Neuronal stem cell (in vitro differentiated cells): ENCODE results near the gene IQSEC2.

ENCODE experiments used
- DNase-seq: peaks from one replicate; pipeline ENCODE4 v3.0.0-alpha.2; 2013; ENCODE audit warnings: low spot score
- H2AFZ ChIP-seq: one replicate; pipeline ENCODE4 v1.6.1; 2013; ENCODE audit warnings: mild to moderate bottlenecking, low read length, inconsistent platforms
- H2AK5ac ChIP-seq: 2 replicates; pipeline ENCODE4 v1.6.1; 2013; ENCODE audit warnings: low read depth, mild to moderate bottlenecking, inconsistent platforms, low read length, moderate library complexity, mixed read lengths
- H2BK120ac ChIP-seq: 2 replicates; pipeline ENCODE4 v1.6.1; 2013; ENCODE audit warnings: low read depth, mild to moderate bottlenecking, inconsistent platforms, low read length, moderate library complexity, mixed read lengths
- H2BK12ac ChIP-seq: one replicate; pipeline ENCODE4 v1.6.1; 2013; ENCODE audit warnings: low read length, inconsistent platforms
- H2BK15ac ChIP-seq: 2 replicates; pipeline ENCODE4 v1.6.1; 2013; ENCODE audit warnings: mild to moderate bottlenecking, low read length, inconsistent platforms, mixed read lengths
- H2BK5ac ChIP-seq: one replicate; pipeline ENCODE4 v1.6.1; 2013; ENCODE audit warnings: inconsistent platforms, mild to moderate bottlenecking, low read length, moderate library complexity
- H3K14ac ChIP-seq: one replicate; pipeline ENCODE4 v1.6.1; 2013; ENCODE audit warnings: low read length, inconsistent platforms
- H3K18ac ChIP-seq: 2 replicates; pipeline ENCODE4 v1.6.1; 2013; ENCODE audit warnings: low read length, inconsistent platforms
- H3K23ac ChIP-seq: 2 replicates; pipeline ENCODE4 v1.6.1; 2013; ENCODE audit warnings: low read depth, mild to moderate bottlenecking, mixed read lengths, low read length, inconsistent platforms; ENCODE audit not compliant: poor library complexity
- H3K27ac ChIP-seq: replicated peaks from 3 replicates; pipeline ENCODE4 v1.5.1; 2013; ENCODE audit warnings: low read length, inconsistent platforms
- H3K27me3 ChIP-seq, 3 experiments: 2 replicates each; pipeline ENCODE4 v1.6.1; 2013; ENCODE audit warnings: low read length in 3 of 3, mild to moderate bottlenecking in 2 of 3, inconsistent platforms in 1 of 3, low read depth in 1 of 3, mixed read lengths in 1 of 3, moderate library complexity in 1 of 3; ENCODE audit not compliant: control insufficient read depth in 3 of 3, insufficient read depth in 3 of 3
- H3K36me3 ChIP-seq, 2 donors: replicated peaks in 1 of 2; 2 replicates each; pipeline ENCODE4 v1.6.1; 2013; ENCODE audit warnings: low read length in 2 of 2; ENCODE audit not compliant: control insufficient read depth in 2 of 2, insufficient read depth in 2 of 2
- H3K4ac ChIP-seq: 2 replicates; pipeline ENCODE4 v1.6.1; 2013; ENCODE audit warnings: inconsistent platforms, mild to moderate bottlenecking, low read length, moderate library complexity
- H3K4me1 ChIP-seq, 2 donors: 1 replicate in 1 of 2; 2 replicates in 1 of 2; pipeline ENCODE4 v1.6.1; 2013; ENCODE audit warnings: low read length in 2 of 2, low read depth in 1 of 2; ENCODE audit not compliant: control insufficient read depth in 2 of 2, insufficient read depth in 1 of 2
- H3K4me2 ChIP-seq: one replicate; pipeline ENCODE4 v1.6.1; 2013; ENCODE audit warnings: mild to moderate bottlenecking, low read length, inconsistent platforms; ENCODE audit not compliant: insufficient read depth, poor library complexity, severe bottlenecking
- H3K4me3 ChIP-seq, 2 donors: 2 replicates each; pipeline ENCODE4 v1.5.1; 2013; ENCODE audit warnings: low read length in 2 of 2, mild to moderate bottlenecking in 2 of 2, inconsistent platforms in 1 of 2, moderate library complexity in 1 of 2
- H3K79me1 ChIP-seq: one replicate; pipeline ENCODE4 v1.6.1; 2013; ENCODE audit warnings: low read depth, mild to moderate bottlenecking, inconsistent platforms, low read length, moderate library complexity
- H3K9ac ChIP-seq: one replicate; pipeline ENCODE4 v1.6.1; 2013; ENCODE audit warnings: mild to moderate bottlenecking, low read depth, low read length, inconsistent platforms; ENCODE audit not compliant: poor library complexity
- H3K9me3 ChIP-seq, 2 donors: replicated peaks in 1 of 2; 2 replicates each; pipeline versions ENCODE3 to v1.6.1; 2013; ENCODE audit warnings: low read length in 2 of 2, mild to moderate bottlenecking in 2 of 2, inconsistent platforms in 1 of 2, low read depth in 1 of 2, mixed read lengths in 1 of 2, moderate library complexity in 1 of 2; ENCODE audit not compliant: control insufficient read depth in 2 of 2, insufficient read depth in 1 of 2
- H4K8ac ChIP-seq: one replicate; pipeline ENCODE4 v1.6.1; 2013; ENCODE audit warnings: low read depth, mild to moderate bottlenecking, inconsistent platforms, low read length, moderate library complexity
- H4K91ac ChIP-seq: one replicate; pipeline ENCODE4 v1.6.1; 2013; ENCODE audit warnings: low read length, low read depth, mild to moderate bottlenecking, inconsistent platforms; ENCODE audit not compliant: poor library complexity
- WGBS, 2 donors: extraction: QIAGEN DNeasy Blood & Tissue Kit; methylation state at CpG; one replicate each; pipeline ENCODE4 v1.1.7; 2013; ENCODE audit warnings: missing lambda C conversion rate in 2 of 2, mixed read lengths in 1 of 2; ENCODE audit not compliant: insufficient read length in 2 of 2, insufficient replicate concordance in 1 of 2; ENCODE audit errors: extremely low coverage in 2 of 2; 5-methylcytosine and 5-hydroxymethylcytosine counted together

Gene IQSEC2

GRCh38 chrX:53261355-53261972 lies 19.9 kb downstream of the IQSEC2 start:
- no peak for DNase-seq

GRCh38 chrX:53260836-53261235 lies 20.5 kb downstream of the IQSEC2 start:
- H3K27me3 ChIP-seq: peaks cover 0 to 11% (median 0%) of the 10 kb centered on the region in 3 experiments
- H2BK120ac ChIP-seq: no peak overlapping the region
- H2BK5ac ChIP-seq: no peak overlapping the region
- H3K9me3 ChIP-seq: no peaks in the 10 kb centered on the region
- H3K9ac ChIP-seq: no peak overlapping the region
- H3K23ac ChIP-seq: no peak overlapping the region
- no CpG with 5 or more reads among the region's 7 CpGs for WGBS, 2 donors
- H3K79me1 ChIP-seq: no peaks in the 10 kb centered on the region
- H3K4me2 ChIP-seq: no peak overlapping the region
- no peaks in the 10 kb centered on the region for H3K36me3 ChIP-seq
- H4K91ac ChIP-seq: no peak overlapping the region
- H3K14ac ChIP-seq: no peak overlapping the region
- no peak overlapping the region for H3K4me3 ChIP-seq
- no peak overlapping the region for H3K18ac ChIP-seq
- H3K27ac ChIP-seq: no peak overlapping the region
- no peak overlapping the region for H2AFZ ChIP-seq
- H2AK5ac ChIP-seq: no peak overlapping the region
- no peak for DNase-seq
- no peak overlapping the region for H2BK15ac ChIP-seq
- H2BK12ac ChIP-seq: no peak overlapping the region
- no peak overlapping the region for H4K8ac ChIP-seq
- H3K4me1 ChIP-seq: peaks cover 8 to 14% of the 10 kb centered on the region in 2 donors
- H3K4ac ChIP-seq: no peak overlapping the region

More at GRCh38 chrX:53261355-53261972, 19.9 kb downstream of the IQSEC2 start:
- Histone ChIP-seq H3K9ac (no peak overlapping the region), H3K4me2 (no peak overlapping the region), H3K79me1 (no peaks in the 10 kb centered on the region), H3K4me3 (no peak overlapping the region), H4K91ac (no peak overlapping the region), H4K8ac (no peak overlapping the region), H2AFZ (no peak overlapping the region), H2AK5ac (no peak overlapping the region), H2BK5ac (no peak overlapping the region), H3K27me3 (peaks cover 0 to 11% (median 0%) of the 10 kb centered on the region in 3 experiments), H3K4me1 (peaks cover 4 to 13% of the 10 kb centered on the region in 2 donors), H3K36me3 (no peaks in the 10 kb centered on the region), H3K4ac (no peak overlapping the region), H3K23ac (no peak overlapping the region), H2BK120ac (no peak overlapping the region), H3K9me3 (no peaks in the 10 kb centered on the region), H2BK15ac (no peak overlapping the region), H3K18ac (no peak overlapping the region), H3K27ac (no peak overlapping the region), H2BK12ac (no peak overlapping the region), H3K14ac (no peak overlapping the region)
- WGBS, 2 donors: no CpG with 5 or more reads among the region's 7 CpGs

GRCh38 chrX:53257670-53258423 lies 23.5 kb downstream of the IQSEC2 start:
- no peaks in the 10 kb centered on the region for H3K79me1 ChIP-seq
- H3K36me3 ChIP-seq: no peaks in the 10 kb centered on the region
- no peaks in the 10 kb centered on the region for H3K9me3 ChIP-seq
- no peak overlapping the region for H3K27ac ChIP-seq
- no peak overlapping the region for H3K23ac ChIP-seq
- no peak overlapping the region for H3K14ac ChIP-seq
- H3K4me2 ChIP-seq: no peak overlapping the region
- no peak overlapping the region for H2BK5ac ChIP-seq
- H3K18ac ChIP-seq: no peak overlapping the region
- H2BK12ac ChIP-seq: no peak overlapping the region
- no peak overlapping the region for H2BK15ac ChIP-seq
- DNase-seq: no peak
- H3K9ac ChIP-seq: no peak overlapping the region
- H2AK5ac ChIP-seq: no peak overlapping the region
- no peak overlapping the region for H3K4me3 ChIP-seq
- H3K27me3 ChIP-seq: peaks cover 0 to 11% (median 0%) of the 10 kb centered on the region in 3 experiments
- H4K8ac ChIP-seq: no peak overlapping the region
- no peak overlapping the region for H2AFZ ChIP-seq
- WGBS, 2 donors: no CpG with 5 or more reads among the region's 6 CpGs
- H2BK120ac ChIP-seq: no peak overlapping the region
- H3K4ac ChIP-seq: no peak overlapping the region
- peaks cover 8 to 12% of the 10 kb centered on the region in 2 donors for H3K4me1 ChIP-seq
- H4K91ac ChIP-seq: no peak overlapping the region

GRCh38 chrX:53257166-53257565 lies 24.2 kb downstream of the IQSEC2 start:
- Histone ChIP-seq H2AK5ac (no peak overlapping the region), H3K79me1 (no peaks in the 10 kb centered on the region), H3K36me3 (no peaks in the 10 kb centered on the region), H3K23ac (no peak overlapping the region), H2BK15ac (no peak overlapping the region), H3K27me3 (peaks cover 0 to 11% (median 0%) of the 10 kb centered on the region in 3 experiments), H3K18ac (peak overlapping the region; percentile 35), H3K4me2 (no peak overlapping the region), H2BK5ac (no peak overlapping the region), H3K4ac (no peak overlapping the region), H3K4me3 (no peak overlapping the region), H3K27ac (no peak overlapping the region), H3K14ac (no peak overlapping the region), H4K8ac (no peak overlapping the region), H3K4me1 (peaks cover 8 to 11% of the 10 kb centered on the region in 2 donors), H2AFZ (no peak overlapping the region), H3K9ac (no peak overlapping the region), H3K9me3 (no peaks in the 10 kb centered on the region), H4K91ac (no peak overlapping the region), H2BK120ac (no peak overlapping the region), H2BK12ac (no peak overlapping the region)
- DNase-seq: no peak
- no CpG with 5 or more reads among the region's 13 CpGs for WGBS, 2 donors
